Gastrocnemius medialis (tissue), 4 donors: Measurements from ENCODE around the gene PLEKHM2. TPM values are rescaled to one million over a fixed set of nuclear protein-coding genes. Genes with fewer than 3 reads are reported as not detected.

Source experiments
- ATAC-seq, 2 donors: fragments of 150-250 bp; one replicate each; pipeline ENCODE4 v1.9.1; 2016
- DNase-seq, 2 donors: peaks; one replicate each; pipeline ENCODE4 v3.0.0-alpha.2; 2019
- H3K27ac ChIP-seq, 4 donors: fragments of 200-600 bp; sonication (generic); 1 replicate in 1 of 4; 2 replicates in 3 of 4; pipeline ENCODE4 v1.5.1; 2016 to 2018; ENCODE audit warnings: mild to moderate bottlenecking in 2 of 4, moderate library complexity in 1 of 4
- H3K27me3 ChIP-seq, 3 donors: fragments of 200-600 bp; sonication (generic) in 2 of 3; 1 replicate in 1 of 3; 2 replicates in 2 of 3; pipeline versions ENCODE4 v1.5.1 to v1.6.0; 2016 to 2019; ENCODE audit warnings: mild to moderate bottlenecking in 1 of 3, moderate library complexity in 1 of 3
- H3K36me3 ChIP-seq, 2 donors: fragments of 200-600 bp; sonication (generic) in 1 of 2; one replicate each; pipeline ENCODE4 v1.5.1; 2017 to 2018
- H3K4me1 ChIP-seq, 2 donors: fragments of 200-600 bp; sonication (generic) in 1 of 2; one replicate each; pipeline ENCODE4 v1.5.1; 2016 to 2017; ENCODE audit warnings: mild to moderate bottlenecking in 2 of 2
- H3K4me3 ChIP-seq, 4 donors: fragments of 200-600 bp; sonication (generic) in 3 of 4; 1 replicate in 1 of 4; 2 replicates in 3 of 4; pipeline ENCODE4 v1.5.1; 2016 to 2019; ENCODE audit warnings: mild to moderate bottlenecking in 2 of 4
- H3K9me3 ChIP-seq, 3 donors: fragments of 200-600 bp; sonication (generic) in 2 of 3; 1 replicate in 1 of 3; 2 replicates in 2 of 3; pipeline ENCODE4 v1.5.1; 2016 to 2019
- POLR2A ChIP-seq, 2 donors: fragments of 450-650 bp; IDR thresholded peaks; one replicate each; pipeline ENCODE4 v1.6.1; 2017; ENCODE audit warnings: antibody characterized with exemption in 2 of 2, mild to moderate bottlenecking in 2 of 2, moderate library complexity in 2 of 2
- in situ Hi-C, 4 donors: fragments of 200-750 bp; cut with MboI; loops; one replicate each; pipeline versions ENCODE4 v1.15.0 to v1.8.0; 2017; ENCODE audit warnings: low sequenced_read_pairs in 4 of 4
- intact Hi-C: fragments of 100-400 bp; cut with DNase I; formaldehyde crosslinking; loops from one replicate; pipeline ENCODE4 v1.15.1; 2023; ENCODE audit warnings: low total_unique reads
- total RNA-seq, 4 donors: library from RNA; depleted of rRNA; stranded (reverse); fragments of >200 nt; gene quantifications; one replicate each; pipeline versions ENCODE4 v1.1.0 to v1.2.3, GENCODE V29; 2016
- TF ChIP-seq, protein P1 (sequence below), 5 experiments: fragments of 450-650 bp in 3 of 5; fragments of 200-600 bp in 2 of 5; sonication (generic) in 2 of 5; IDR thresholded peaks in 4 of 5; conservative IDR thresholded peaks in 1 of 5; 1 replicate in 4 of 5; 2 replicates in 1 of 5; pipeline ENCODE4 v1.5.1; 2016 to 2019; ENCODE audit warnings: antibody characterized with exemption in 5 of 5, mild to moderate bottlenecking in 3 of 5, moderate library complexity in 3 of 5

PLEKHM2 gene
- total RNA-seq, 4 donors from 2014 or later, result 86.7 to 170 (median 144) TPM

DNA sequence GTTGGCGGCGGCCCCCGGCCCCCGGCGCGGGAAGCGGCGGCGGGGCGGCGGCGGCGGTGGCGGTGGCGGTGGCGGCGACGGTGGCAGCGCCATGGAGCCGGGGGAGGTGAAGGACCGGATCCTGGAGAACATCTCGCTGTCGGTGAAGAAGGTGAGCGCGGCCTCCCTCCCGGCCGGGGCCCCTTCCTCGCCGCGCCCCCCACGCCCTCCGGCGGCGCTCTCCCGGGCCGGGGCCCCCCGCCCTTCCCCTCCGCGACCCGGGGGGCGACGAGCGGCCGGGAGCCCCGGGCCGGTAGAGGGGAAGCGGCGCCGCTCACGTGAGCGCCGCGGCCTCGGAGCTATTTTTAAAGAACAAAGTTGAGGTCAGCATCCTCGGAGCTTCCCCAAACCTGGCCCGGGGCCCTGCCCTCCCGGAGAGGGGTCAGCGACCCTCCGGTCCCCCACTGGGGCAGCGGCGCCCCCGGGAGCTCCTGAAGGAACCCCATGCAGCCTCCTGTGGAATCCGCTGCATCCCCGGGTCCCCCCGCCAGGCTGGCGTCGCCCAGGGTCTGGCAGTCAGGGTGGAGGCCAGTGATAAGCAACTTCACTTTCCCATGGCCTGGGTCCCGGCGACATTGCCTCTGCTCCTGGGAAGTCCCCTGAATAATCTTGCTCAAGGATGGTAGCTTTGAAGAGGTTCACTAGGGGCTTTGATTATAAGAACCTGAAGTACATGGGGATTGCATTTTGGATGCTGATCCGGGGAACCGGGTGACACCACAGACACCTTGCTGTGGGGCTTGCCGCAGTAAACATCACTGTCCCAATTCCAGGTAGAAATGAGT, 560 bp downstream of the PLEKHM2 start:
- peak overlapping the region; percentile 90 to 97 (median 93) for H3K27ac ChIP-seq
- peaks cover 53 to 57% of the 10 kb centered on the region in 2 donors for H3K4me1 ChIP-seq
- peak in 1 of 2 donors; percentile 59 for DNase-seq
- TF ChIP-seq POLR2A (IDR thresholded peaks at IDR 0.05), result peak; percentile 51 to 78
- TF ChIP-seq, protein P1, sequence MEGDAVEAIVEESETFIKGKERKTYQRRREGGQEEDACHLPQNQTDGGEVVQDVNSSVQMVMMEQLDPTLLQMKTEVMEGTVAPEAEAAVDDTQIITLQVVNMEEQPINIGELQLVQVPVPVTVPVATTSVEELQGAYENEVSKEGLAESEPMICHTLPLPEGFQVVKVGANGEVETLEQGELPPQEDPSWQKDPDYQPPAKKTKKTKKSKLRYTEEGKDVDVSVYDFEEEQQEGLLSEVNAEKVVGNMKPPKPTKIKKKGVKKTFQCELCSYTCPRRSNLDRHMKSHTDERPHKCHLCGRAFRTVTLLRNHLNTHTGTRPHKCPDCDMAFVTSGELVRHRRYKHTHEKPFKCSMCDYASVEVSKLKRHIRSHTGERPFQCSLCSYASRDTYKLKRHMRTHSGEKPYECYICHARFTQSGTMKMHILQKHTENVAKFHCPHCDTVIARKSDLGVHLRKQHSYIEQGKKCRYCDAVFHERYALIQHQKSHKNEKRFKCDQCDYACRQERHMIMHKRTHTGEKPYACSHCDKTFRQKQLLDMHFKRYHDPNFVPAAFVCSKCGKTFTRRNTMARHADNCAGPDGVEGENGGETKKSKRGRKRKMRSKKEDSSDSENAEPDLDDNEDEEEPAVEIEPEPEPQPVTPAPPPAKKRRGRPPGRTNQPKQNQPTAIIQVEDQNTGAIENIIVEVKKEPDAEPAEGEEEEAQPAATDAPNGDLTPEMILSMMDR (IDR thresholded peaks at IDR 0.05 in 4 of 5, conservative IDR thresholded peaks at IDR 0.05 in 1 of 5), result peak in 3 of 5 experiments; percentile 17 to 19 (median 19)
- H3K27me3 ChIP-seq, result no peaks in the 10 kb centered on the region
- intact Hi-C loops (loop anchor here (5.0 kb wide), 1 partner anchor 67 kb away; the partner anchor contains the start of gene DDI2), in situ Hi-C loops (no loop called here)
- H3K36me3 ChIP-seq, result no peaks in the 10 kb centered on the region
- H3K4me3 ChIP-seq, result peak overlapping the region; percentile 66 to 92 (median 78)
- H3K9me3 ChIP-seq, result no peaks in the 10 kb centered on the region
- peak; percentile 13 to 18 for ATAC-seq

DNA sequence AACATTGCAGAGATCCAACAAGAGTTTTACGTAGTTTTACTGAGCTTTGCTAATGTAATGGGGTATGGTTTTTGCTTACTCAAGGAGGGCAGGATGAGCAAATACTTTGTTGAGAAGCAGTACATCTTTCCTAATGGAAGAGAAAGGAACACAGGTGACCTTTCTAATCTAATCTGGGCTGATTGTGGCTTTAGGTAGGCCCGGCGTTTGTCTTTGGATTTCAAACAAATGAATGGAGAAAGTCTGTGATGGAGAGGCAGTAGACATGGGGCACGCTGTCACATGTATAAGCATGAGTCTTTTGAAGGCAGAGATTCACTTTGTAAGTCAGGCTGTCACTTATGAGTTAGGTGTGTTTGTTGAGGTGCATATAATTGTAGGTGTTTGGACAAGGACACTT, 1.7 kb downstream of the PLEKHM2 start:
- H3K27me3 ChIP-seq, result no peaks in the 10 kb centered on the region
- peak overlapping the region in 3 of 4 donors; percentile 66 to 92 (median 68) for H3K4me3 ChIP-seq
- no peaks in the 10 kb centered on the region for H3K36me3 ChIP-seq
- ATAC-seq (peak; percentile 2 to 16), DNase-seq (no peak)
- H3K4me1 ChIP-seq, result peaks cover 48 to 53% of the 10 kb centered on the region in 2 donors
- intact Hi-C loops (no loop called here), in situ Hi-C loops (no loop called here)
- H3K27ac ChIP-seq, result peak overlapping the region; percentile 90 to 97 (median 93)
- TF ChIP-seq, protein P1 (IDR thresholded peaks at IDR 0.05 in 4 of 5, conservative IDR thresholded peaks at IDR 0.05 in 1 of 5), result no peak
- TF ChIP-seq POLR2A (IDR thresholded peaks at IDR 0.05), result no peak
- H3K9me3 ChIP-seq, result no peaks in the 10 kb centered on the region

DNA sequence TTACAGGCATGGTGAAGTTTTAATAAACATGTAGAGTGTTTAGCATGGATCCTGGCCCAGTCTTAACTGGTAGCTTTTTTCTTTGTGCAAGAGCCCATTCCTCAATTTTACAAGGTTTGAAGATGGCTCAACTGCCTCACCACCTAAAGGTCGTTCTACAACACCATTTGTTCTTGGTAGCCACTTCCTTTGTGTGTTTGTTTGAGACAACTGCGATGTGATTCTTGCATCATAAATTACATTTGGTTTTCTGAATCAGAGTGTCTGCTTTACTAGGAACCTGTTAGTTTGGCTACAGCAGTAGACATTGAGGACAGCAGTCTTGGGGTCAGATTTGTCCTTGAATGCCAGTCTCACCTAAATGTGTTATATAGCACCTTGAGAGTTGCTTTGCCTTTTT, 3.3 kb downstream of the PLEKHM2 start:
- no peak for ATAC-seq
- TF ChIP-seq, protein P1 (IDR thresholded peaks at IDR 0.05 in 4 of 5, conservative IDR thresholded peaks at IDR 0.05 in 1 of 5), result no peak
- TF ChIP-seq POLR2A (IDR thresholded peaks at IDR 0.05), result no peak
- Histone ChIP-seq H3K27ac (peak overlapping the region; percentile 90 to 97 (median 93)), H3K4me1 (peaks cover 49 to 54% of the 10 kb centered on the region in 2 donors), H3K9me3 (no peaks in the 10 kb centered on the region), H3K4me3 (no peak overlapping the region), H3K27me3 (no peaks in the 10 kb centered on the region), H3K36me3 (no peaks in the 10 kb centered on the region)
- in situ Hi-C loops (no loop called here), intact Hi-C loops (no loop called here)
- DNase-seq, result no peak

DNA sequence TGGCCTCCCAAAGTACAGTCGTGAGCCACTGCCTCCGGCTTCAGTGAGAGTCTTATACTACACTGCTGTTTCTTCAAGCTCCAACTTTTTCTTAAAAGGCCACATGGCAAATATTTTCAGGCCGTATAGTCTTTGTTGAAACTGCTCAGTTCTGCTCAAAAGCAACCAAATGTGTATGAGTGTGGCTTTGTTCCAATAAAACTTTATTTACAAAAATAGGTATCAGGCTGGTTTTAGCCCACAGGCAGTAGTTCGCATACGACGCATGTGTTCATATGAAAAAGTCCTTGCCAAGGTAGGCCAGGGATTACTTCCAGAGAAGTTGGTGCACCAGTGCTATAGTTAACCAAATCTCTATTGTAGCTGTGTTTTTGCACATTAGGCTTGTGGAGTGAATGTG, 6.2 kb downstream of the PLEKHM2 start:
- intact Hi-C loops, result no loop called here
- no peaks in the 10 kb centered on the region for H3K27me3 ChIP-seq
- ATAC-seq (no peak), DNase-seq (no peak)
- peak overlapping the region; percentile 83 to 90 (median 87) for H3K27ac ChIP-seq
- in situ Hi-C loops, result no loop called here
- peaks cover 44 to 50% of the 10 kb centered on the region in 2 donors for H3K4me1 ChIP-seq
- no peak overlapping the region for H3K4me3 ChIP-seq
- no peaks in the 10 kb centered on the region for H3K36me3 ChIP-seq
- H3K9me3 ChIP-seq, result no peaks in the 10 kb centered on the region
- no peak for TF ChIP-seq POLR2A (IDR thresholded peaks at IDR 0.05)
- TF ChIP-seq, protein P1 (IDR thresholded peaks at IDR 0.05 in 4 of 5, conservative IDR thresholded peaks at IDR 0.05 in 1 of 5), result no peak
